NCI-H460 (cell line): ENCODE measurements around the gene KCNIP3. TPM values are rescaled to one million over a fixed set of nuclear protein-coding genes. Genes with fewer than 3 reads are reported as not detected.

Experiments
- DNase-seq: peaks from one replicate; pipeline ENCODE4 v3.0.0-alpha.2; 2016; ENCODE audit warnings: low read depth; ENCODE audit errors: extremely low read depth
- total RNA-seq: library from RNA; depleted of rRNA; stranded (reverse); fragments of >200 nt; shearing (Covaris generic); gene quantifications from 2 replicates; pipeline ENCODE4 v1.2.3, GENCODE V29; 2014

The KCNIP3 gene
- total RNA-seq, 1 experiment from 2014 or later = 3.8 TPM

GRCh38 chr2:95325590-95326432 lies 28.7 kb downstream of the KCNIP3 start:
- DNase-seq = no peak

GRCh38 chr2:95326433-95327140 lies 29.4 kb downstream of the KCNIP3 start:
- no peak for DNase-seq

- DNase-seq = no peak
Measured at GRCh38 chr2:95327861-95328260, 30.7 kb downstream of the KCNIP3 start.

GRCh38 chr2:95328358-95329125 lies 31.4 kb downstream of the KCNIP3 start:
- no peak for DNase-seq

GRCh38 chr2:95329401-95329800 lies 32.3 kb downstream of the KCNIP3 start:
- no peak for DNase-seq

- peak; percentile 94 for DNase-seq
Measured at GRCh38 chr2:95329891-95330793, 33.0 kb downstream of the KCNIP3 start.

GRCh38 chr2:95330794-95331338 lies 33.7 kb downstream of the KCNIP3 start:
- DNase-seq = no peak

- no peak for DNase-seq
Measured at GRCh38 chr2:95331606-95332005, 34.5 kb downstream of the KCNIP3 start.

- DNase-seq = no peak
Measured at GRCh38 chr2:95332036-95332435, 34.9 kb downstream of the KCNIP3 start.

GRCh38 chr2:95333056-95333455 lies 35.9 kb downstream of the KCNIP3 start:
- DNase-seq = no peak

GRCh38 chr2:95333888-95334338 lies 36.8 kb downstream of the KCNIP3 start:
- DNase-seq = peak; percentile 95

- DNase-seq = no peak
Measured at GRCh38 chr2:95334916-95335641, 37.9 kb downstream of the KCNIP3 start.

- DNase-seq = no peak
Measured at GRCh38 chr2:95336406-95336805, 39.3 kb downstream of the KCNIP3 start.

- no peak for DNase-seq
Measured at GRCh38 chr2:95337829-95338228, 40.7 kb downstream of the KCNIP3 start.

GRCh38 chr2:95342556-95343320 lies 45.6 kb downstream of the KCNIP3 start:
- no peak for DNase-seq

GRCh38 chr2:95343429-95344214 lies 46.5 kb downstream of the KCNIP3 start:
- DNase-seq = no peak

- no peak for DNase-seq
Measured at GRCh38 chr2:95344215-95344583, 47.1 kb downstream of the KCNIP3 start.

- DNase-seq = no peak
Measured at GRCh38 chr2:95344656-95345055, 47.5 kb downstream of the KCNIP3 start.
